Kidney glomerular epithelial cell (primary cell): ENCODE data around the gene CNNM4.

Experiments used
- DNase-seq: peaks from one replicate; lab custom pipeline; 2025; lab: John Stamatoyannopoulos, UW

CNNM4 gene

GRCh38 chr2:96759548-96759947 is 1.2 kb upstream of the CNNM4 start:
- DNase-seq: no peak

- DNase-seq: peak; percentile 71
Observed at GRCh38 chr2:96760986-96761832, 507 bp downstream of the CNNM4 start.

- no peak for DNase-seq
Observed at GRCh38 chr2:96762529-96763311, 2.0 kb downstream of the CNNM4 start.

- no peak for DNase-seq
Observed at GRCh38 chr2:96763511-96764252, 3.0 kb downstream of the CNNM4 start.

DNA sequence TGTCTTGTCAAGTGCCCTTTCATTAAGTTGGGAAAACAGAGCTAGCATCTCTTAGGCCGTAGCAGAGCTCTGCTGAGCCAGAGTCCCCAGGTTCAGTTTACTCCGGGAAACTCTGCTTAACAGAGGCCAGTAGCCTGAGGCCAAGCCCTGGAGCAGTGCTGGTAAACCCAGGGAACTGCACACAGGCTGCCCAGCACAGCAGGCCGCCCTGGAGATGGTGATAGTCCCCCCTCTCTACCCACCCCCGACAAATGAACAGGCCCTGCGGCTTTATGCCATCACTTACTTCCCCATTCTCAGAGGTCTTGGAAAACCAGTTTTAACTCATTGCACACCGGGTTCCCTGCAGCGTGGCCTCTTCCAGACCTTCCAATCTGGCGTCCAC is 3.5 kb downstream of the CNNM4 start:
- no peak for DNase-seq

DNA sequence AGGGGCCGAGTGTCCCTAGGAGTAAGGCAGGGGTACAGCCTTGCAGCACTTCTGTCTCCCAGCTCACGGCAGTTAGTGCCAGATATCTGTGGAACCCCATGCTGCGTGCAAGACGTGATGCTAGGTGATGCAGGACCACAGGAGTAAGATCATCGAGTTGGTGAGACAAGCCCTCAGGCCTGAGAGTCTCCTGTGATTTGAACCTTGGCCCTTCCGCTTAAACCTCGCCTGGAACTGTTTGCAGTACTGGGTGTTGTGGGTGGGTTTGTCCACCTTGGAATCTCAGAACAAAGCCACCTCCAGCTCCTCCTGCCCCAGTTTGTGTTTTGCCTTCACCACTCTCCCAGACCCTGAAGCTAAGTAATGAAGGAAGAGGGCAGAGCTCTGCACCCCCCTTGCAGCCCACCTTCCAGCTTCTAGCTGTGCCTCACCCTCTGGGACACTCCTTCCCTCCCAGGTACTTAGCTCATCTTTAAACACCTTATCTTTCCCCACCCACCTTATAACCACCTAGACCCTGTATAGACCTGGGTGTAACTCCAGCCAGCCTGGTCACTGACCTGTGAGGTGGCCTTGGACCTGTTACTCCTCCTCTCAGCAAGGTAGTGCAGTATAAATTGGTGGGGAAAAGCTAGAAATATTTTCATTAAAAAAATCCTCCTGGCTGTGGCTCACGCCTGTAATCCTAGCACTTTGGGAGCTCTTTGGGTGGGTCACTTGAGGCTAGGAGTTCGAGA is 6.6 kb downstream of the CNNM4 start:
- no peak for DNase-seq

DNA sequence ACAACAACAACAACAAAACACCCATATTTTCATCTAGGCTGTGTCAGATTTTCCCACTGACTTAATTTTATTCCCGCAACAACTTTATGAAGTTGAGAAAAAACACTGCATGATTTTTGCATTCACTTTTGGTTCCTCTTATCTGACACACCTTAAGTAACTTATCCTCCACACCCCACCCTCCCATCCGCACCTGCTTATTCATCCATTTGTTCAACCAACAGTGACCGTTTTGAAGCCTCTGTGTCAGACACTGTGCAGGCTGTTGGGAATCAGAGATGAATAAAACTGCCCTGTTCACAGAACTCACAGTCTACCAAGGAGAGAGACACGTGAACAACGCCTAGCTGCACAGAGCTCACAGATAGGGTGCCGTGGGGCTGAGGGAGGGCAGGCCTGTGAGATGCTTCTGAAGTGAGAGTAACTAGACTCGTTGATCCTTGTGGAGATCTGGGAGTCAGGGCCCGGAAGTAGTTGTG is 7.4 kb downstream of the CNNM4 start:
- DNase-seq: peak; percentile 29

GRCh38 chr2:96769814-96770213 is 9.1 kb downstream of the CNNM4 start:
- no peak for DNase-seq

DNA sequence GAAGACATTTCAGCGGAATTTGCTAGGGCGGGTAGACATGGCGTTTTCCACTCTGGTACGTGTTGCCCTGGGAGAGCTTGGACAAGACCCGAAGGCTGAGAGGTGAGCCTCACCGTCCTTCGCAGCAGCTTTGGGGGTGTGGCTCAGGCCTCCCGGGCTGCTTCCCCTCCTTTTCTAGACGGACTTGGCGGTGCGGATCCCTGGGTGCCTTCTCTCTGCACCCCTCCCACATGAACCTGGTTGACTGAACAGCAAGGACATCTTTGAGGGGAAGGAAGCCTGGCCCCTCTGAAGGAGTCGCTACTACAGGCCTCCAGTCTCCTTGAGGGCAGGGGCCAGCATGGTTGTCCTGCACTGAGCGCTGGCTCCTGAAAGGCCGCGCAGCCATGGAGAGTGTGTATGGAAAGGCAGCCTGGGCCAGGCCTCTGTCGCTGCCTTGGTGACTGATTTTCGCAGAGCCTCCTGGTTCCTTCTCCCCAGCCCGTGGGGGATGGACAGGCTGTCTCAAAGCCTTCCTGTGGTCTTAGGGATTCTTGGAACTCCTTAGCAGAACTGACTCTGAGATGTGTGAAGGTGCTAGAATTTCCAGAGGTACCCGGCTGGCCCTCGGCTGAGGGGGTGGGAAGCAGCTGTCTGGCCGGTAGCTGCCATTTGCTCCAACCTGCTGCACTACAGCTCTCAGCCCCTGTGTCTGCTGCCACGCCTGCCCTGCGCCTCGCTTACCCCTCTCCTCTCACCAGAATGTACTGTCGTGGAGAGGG is 9.9 kb downstream of the CNNM4 start:
- no peak for DNase-seq

DNA sequence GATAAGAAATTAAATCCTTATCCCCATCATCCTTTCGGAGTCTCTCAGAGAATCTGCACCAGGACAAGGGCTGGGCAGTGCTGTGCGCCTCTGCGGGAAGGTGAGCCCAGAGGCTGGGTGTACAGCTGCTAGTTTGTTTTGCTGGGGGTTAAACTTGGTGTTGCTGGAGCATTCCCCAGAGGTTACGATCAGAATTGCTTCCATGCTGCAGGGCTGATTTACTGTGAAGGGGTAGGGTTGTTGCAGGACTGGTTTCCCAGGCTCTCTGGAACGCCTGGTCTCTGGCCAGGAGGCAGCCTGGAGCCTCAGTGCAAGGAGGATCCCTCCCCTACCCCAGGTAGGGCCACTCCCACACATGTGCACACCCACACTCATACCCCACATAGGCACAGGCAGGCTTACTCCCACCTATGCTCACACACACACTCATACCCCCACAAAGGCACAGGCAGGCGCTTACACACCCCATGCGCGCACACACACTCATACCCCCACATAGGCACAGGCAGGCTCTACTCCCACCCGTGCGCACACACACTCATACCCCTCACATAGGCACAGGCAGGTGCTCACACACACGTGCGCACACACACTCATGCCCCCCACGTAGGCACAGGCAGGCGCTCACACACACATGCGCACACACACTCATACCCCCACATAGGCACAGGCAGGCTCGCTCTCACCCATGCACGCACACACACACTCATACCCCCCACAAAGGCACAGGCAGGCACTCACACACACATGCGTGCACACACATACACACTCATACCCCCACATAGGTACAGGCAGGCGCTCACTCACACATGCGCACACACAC is 11.3 kb downstream of the CNNM4 start:
- DNase-seq: no peak

DNA sequence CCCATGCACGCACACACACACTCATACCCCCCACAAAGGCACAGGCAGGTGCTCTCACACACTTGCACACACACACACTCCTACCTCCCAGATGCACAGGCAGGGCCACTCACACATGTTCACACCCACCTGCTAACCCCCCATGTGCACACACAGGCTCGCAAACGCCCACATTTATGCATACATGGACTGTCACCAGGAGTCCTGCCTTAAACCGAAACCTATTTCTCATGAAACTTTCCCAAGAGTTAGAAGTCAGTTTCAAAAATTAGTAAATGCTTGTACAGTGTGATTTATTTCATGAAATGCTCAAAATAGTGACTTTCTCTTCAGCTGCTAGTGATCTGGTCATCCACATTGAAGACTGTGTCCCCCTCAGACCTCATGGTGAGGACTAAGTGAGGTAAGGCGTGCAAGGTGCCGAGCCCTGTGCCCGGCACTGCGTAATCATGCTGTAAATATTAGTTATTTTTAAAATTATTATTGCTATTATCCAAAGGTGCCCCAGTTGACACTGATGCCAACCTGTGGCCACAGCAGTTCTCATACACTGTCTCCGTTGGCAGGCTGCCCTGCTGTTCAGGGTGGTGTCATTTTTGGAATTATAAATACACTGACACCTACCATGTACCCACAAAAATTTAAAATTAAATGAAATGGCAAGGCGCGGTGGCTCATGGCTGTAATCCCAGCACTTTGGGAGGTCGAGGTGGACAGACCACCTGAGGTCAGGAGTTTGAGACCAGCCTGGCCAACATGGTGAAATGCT is 12.4 kb downstream of the CNNM4 start:
- DNase-seq: no peak

- DNase-seq: no peak
Observed at GRCh38 chr2:96773922-96774321, 13.2 kb downstream of the CNNM4 start.

DNA sequence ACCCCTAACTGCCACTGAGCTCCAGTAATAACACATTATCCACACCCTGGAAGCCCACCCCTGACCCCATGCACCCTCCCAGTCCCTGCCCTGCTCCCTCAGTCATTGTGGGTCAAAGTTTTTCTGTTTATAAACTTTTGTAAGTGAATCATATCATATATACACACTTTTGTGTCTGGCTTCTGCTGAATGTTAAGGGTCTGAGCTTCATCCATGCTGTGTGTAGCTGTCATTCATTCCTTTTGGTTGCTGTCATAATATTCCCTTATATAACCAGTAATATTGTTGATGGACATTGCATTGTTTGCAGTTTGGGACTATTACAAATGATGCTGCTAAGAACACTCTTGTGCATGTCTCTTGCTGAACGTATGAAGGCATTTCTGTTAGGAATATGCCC is 14.5 kb downstream of the CNNM4 start:
- DNase-seq: no peak

- no peak for DNase-seq
Observed at GRCh38 chr2:96783388-96783787, 22.7 kb downstream of the CNNM4 start.

DNA sequence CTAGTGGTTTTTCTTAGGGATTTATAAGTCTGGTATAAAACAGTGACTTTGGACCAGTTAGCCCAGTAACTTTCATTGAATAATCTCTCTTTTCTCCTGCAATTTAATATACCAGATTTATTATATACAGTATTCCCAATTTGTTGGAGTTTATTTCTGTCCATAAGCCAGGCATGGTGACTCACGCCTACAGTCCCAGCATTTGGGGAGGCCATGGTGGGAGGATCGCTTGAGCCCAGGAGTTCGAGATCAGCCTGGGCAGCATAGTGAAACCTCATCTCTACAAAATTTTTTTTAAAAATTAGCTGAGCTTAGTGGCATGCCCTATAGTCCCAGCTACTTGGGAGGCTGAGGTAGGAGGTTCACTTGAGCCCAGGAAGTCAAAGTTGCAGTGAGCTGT is 26.7 kb downstream of the CNNM4 start:
- DNase-seq: no peak

DNA sequence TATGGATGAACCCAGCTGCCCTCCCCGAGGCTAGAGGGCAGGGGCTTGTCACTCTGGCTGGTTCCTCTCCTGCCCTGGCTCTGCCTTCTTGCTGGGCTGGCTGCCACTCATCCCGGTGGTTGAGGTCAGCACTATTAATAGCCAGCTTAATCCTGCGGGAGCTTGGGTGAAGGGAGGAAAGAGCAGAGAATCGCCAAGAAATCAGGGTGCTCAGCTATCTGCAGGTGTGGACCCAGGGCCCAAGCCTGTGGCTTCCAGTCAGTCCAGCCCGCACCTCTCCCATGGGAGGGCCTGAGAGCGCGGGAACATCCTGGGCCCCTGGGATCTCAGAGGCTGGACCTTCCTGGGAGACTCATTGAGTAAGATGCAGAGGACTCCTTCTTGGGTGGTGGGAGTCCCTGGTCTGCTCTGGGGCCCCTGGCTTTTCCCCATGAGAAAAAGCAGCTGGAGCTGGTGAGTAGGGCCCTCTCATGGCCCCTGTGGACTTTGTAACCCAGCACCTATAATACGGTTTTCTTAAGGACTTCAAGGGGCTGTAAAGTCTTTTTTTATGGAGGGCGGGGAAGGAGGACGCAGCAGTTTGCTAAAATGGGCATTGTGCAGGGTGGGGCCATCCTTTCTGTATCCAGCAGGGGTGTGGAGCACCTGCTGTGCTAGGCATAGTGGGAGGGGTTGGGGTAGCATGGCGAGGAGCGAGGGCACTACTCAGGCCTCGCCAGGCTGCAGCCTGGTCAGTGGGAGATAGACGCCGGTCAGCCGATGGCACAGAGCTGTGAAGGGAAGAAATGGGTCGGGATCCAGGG is 27.9 kb downstream of the CNNM4 start:
- no peak for DNase-seq

DNA sequence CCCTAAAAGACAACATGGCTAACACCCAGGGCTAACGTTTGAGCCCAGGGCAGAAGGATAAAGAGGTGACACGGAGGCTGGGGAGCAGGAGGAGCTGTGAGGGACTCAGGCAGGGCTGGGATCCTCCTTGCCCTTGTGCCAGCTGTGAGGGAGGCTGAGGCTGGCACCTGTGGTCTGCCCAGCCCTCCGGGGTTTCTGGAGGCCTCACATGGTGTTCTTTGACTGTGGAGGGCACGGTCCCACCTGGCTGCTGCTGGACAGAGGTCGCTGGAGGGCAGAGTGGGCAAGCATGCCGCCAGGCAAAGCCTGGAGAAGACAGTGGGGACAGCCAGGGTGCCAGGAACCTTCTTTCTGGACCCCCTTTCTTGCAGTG is 28.5 kb downstream of the CNNM4 start:
- no peak for DNase-seq
